HepG2 (cell line): ENCODE results near the gene CD99L2. TPM values are rescaled to one million over a fixed set of nuclear protein-coding genes. Genes with fewer than 3 reads are reported as not detected.

ENCODE experiments used
- ATAC-seq: fragments of 200-7000 bp; cut with Tn5 transposase; 3 replicates; pipeline ENCODE4 v1.9.1; 2020; ENCODE audit warnings: mild to moderate bottlenecking, moderate library complexity
- BruUV-seq: library from RNA; stranded (reverse); fragments of 400-500 nt; replicated peaks from 2 replicates; lab custom pipeline; 2021; lab: Mats Ljungman, UMichigan
- CTCF ChIA-PET: fragments of 300-600 bp; formaldehyde crosslinking; extraction: SDS; loops from one replicate; lab custom pipeline; 2021; ENCODE audit warnings: low total read pairs, inconsistent platforms, low intra/inter-chr PET ratio; lab: Yijun Ruan, JAX
- POLR2A ChIA-PET: fragments of 350-600 bp; sonication (Branson Sonifier 250); formaldehyde crosslinking; loops from one replicate; lab custom pipeline; 2020; ENCODE audit warnings: antibody characterized with exemption, inconsistent platforms; lab: Yijun Ruan, JAX
- DNase-seq: peaks from one replicate; pipeline ENCODE4 v3.0.0-alpha.2; 2015; ENCODE audit warnings: low spot score
- FAIRE-seq: peaks from 3 replicates; lab custom pipeline; 2011; peaks lifted over from hg19 to GRCh38; lab: Jason Lieb, UNC
- H2AFZ ChIP-seq: one replicate; pipeline ENCODE4 v1.6.1; 2011; ENCODE audit warnings: low read length, inconsistent platforms
- H3K27ac ChIP-seq: fragments of 300-600 bp; 3 replicates; pipeline ENCODE4 v1.8.0; 2011; ENCODE audit warnings: mixed run types, mild to moderate bottlenecking, mixed read lengths, low read length, inconsistent platforms; ENCODE audit not compliant: insufficient read depth; ENCODE audit errors: extremely low read length
- H3K27me3 ChIP-seq, 2 experiments: fragments of 200-600 bp in 1 of 2; 2 replicates in 1 of 2; 3 replicates in 1 of 2; pipeline versions ENCODE4 v1.6.0 to v1.8.0; 2011; ENCODE audit warnings: low read length in 2 of 2, mild to moderate bottlenecking in 2 of 2, moderate library complexity in 2 of 2, inconsistent platforms in 1 of 2; ENCODE audit not compliant: insufficient read depth in 2 of 2, control insufficient read depth in 1 of 2
- H3K36me3 ChIP-seq, 2 experiments: fragments of 200-600 bp in 1 of 2; replicated peaks in 1 of 2; 2 replicates in 1 of 2; 3 replicates in 1 of 2; pipeline versions ENCODE4 v1.5.1 to v1.8.0; 2011; ENCODE audit warnings: low read length in 2 of 2, inconsistent platforms in 1 of 2; ENCODE audit not compliant: insufficient read depth in 2 of 2, control insufficient read depth in 1 of 2
- H3K4me1 ChIP-seq: 2 replicates; pipeline ENCODE4 v1.5.1; 2012; ENCODE audit warnings: low read length, inconsistent platforms; ENCODE audit not compliant: insufficient read depth
- H3K4me2 ChIP-seq: 2 replicates; pipeline ENCODE4 v1.6.0; 2011; ENCODE audit warnings: low read depth, low read length, inconsistent platforms
- H3K4me3 ChIP-seq, 3 experiments: fragments of 200-600 bp in 1 of 3; sonication (generic), shearing (Covaris generic) in 1 of 3; replicated peaks in 1 of 3; 2 replicates each; pipeline ENCODE4 v1.5.1; 2011 to 2016; ENCODE audit warnings: low read length in 3 of 3, inconsistent platforms in 2 of 3, low read depth in 2 of 3, mild to moderate bottlenecking in 2 of 3, control low read depth in 1 of 3, mixed read lengths in 1 of 3; ENCODE audit not compliant: insufficient read depth in 1 of 3
- H3K79me2 ChIP-seq: one replicate; pipeline ENCODE4 v1.6.1; 2011; ENCODE audit warnings: low read length, inconsistent platforms; ENCODE audit not compliant: insufficient read depth
- H3K9ac ChIP-seq: 2 replicates; pipeline ENCODE4 v1.6.0; 2011; ENCODE audit warnings: mild to moderate bottlenecking, low read depth, low read length, inconsistent platforms; ENCODE audit not compliant: insufficient read depth
- H3K9me3 ChIP-seq: 2 replicates; pipeline ENCODE4 v1.5.1; 2012; ENCODE audit warnings: mild to moderate bottlenecking, low read length
- H4K20me1 ChIP-seq: 2 replicates; pipeline ENCODE4 v1.6.0; 2011; ENCODE audit warnings: inconsistent platforms, mild to moderate bottlenecking, low read length, moderate library complexity; ENCODE audit not compliant: insufficient read depth
- BRCA1 ChIP-seq: sonication (generic); formaldehyde crosslinking; IDR thresholded peaks from 2 replicates; pipeline ENCODE4 v1.4.0; 2020; ENCODE audit warnings: missing genetic modification reagents
- GTF3A ChIP-seq: sonication (generic); formaldehyde crosslinking; conservative IDR thresholded peaks from 2 replicates; pipeline ENCODE4 v1.4.0; 2020; ENCODE audit warnings: mild to moderate bottlenecking, missing genetic modification reagents
- MTERF4 ChIP-seq: sonication (generic); formaldehyde crosslinking; IDR thresholded peaks from 2 replicates; pipeline ENCODE4 v1.8.0; 2023; ENCODE audit warnings: mild to moderate bottlenecking, missing genetic modification reagents
- SMAD9 ChIP-seq: sonication (generic); formaldehyde crosslinking; IDR thresholded peaks from 2 replicates; pipeline ENCODE4 v1.5.1; 2020; ENCODE audit warnings: mild to moderate bottlenecking, missing genetic modification reagents
- SMC3 ChIP-seq: IDR thresholded peaks from 2 replicates; pipeline ENCODE4 v1.6.1; 2011; ENCODE audit warnings: low read length, improper control_type of control experiment
- SSRP1 ChIP-seq: IDR thresholded peaks from 2 replicates; pipeline ENCODE4 v1.6.1; 2016; ENCODE audit warnings: control low read depth
- TRIM24 ChIP-seq: sonication (generic); formaldehyde crosslinking; IDR thresholded peaks from 2 replicates; pipeline ENCODE4 v1.8.0; 2022; ENCODE audit warnings: mild to moderate bottlenecking, missing genetic modification reagents
- ZNF138 ChIP-seq: sonication (generic); formaldehyde crosslinking; IDR thresholded peaks from 2 replicates; pipeline ENCODE4 v1.5.0; 2020; ENCODE audit warnings: mild to moderate bottlenecking, low read depth, missing genetic modification reagents
- ZNF317 ChIP-seq: sonication (generic); formaldehyde crosslinking; IDR thresholded peaks from 2 replicates; pipeline ENCODE4 v1.5.0; 2020; ENCODE audit warnings: mild to moderate bottlenecking, missing genetic modification reagents
- ZNF329 ChIP-seq: sonication (generic); formaldehyde crosslinking; IDR thresholded peaks from 2 replicates; pipeline ENCODE4 v1.9.0; 2021; ENCODE audit warnings: low read depth, mild to moderate bottlenecking, missing genetic modification reagents
- ZNF430 ChIP-seq: sonication (generic); formaldehyde crosslinking; IDR thresholded peaks from 2 replicates; pipeline ENCODE4 v1.9.0; 2021; ENCODE audit warnings: mild to moderate bottlenecking, missing genetic modification reagents
- ZNF468 ChIP-seq: sonication (generic); formaldehyde crosslinking; IDR thresholded peaks from 2 replicates; pipeline ENCODE4 v1.8.0; 2022; ENCODE audit warnings: mild to moderate bottlenecking, moderate library complexity, missing genetic modification reagents
- ZNF510 ChIP-seq: sonication (generic); formaldehyde crosslinking; IDR thresholded peaks from 2 replicates; pipeline ENCODE4 v1.4.0; 2020; ENCODE audit warnings: low read depth, mild to moderate bottlenecking, missing genetic modification reagents
- ZNF704 ChIP-seq: sonication (generic); formaldehyde crosslinking; IDR thresholded peaks from 2 replicates; pipeline ENCODE4 v1.8.1; 2023; ENCODE audit warnings: mild to moderate bottlenecking, inconsistent platforms, moderate library complexity, missing genetic modification reagents, borderline replicate concordance
- in situ Hi-C: cut with HindIII; loops from 2 replicates; pipeline ENCODE4 v1.10.0; 2017; ENCODE audit warnings: low pct_unique_long_range_greater_than_20kb; ENCODE audit not compliant: extremely low pct_ligation_motif_present
- intact Hi-C: fragments of 100-400 bp; cut with micrococcal nuclease; formaldehyde crosslinking; loops from one replicate; pipeline ENCODE4 v1.10.0; 2022; ENCODE audit not compliant: unreplicated experiment
- polyA plus RNA-seq, 8 experiments: library from polyadenylated mRNA; depleted of rRNA in 3 of 8; stranded (reverse) in 7 of 8; unstranded in 1 of 8; fragments of >200 nt; fragmentation: Illumina TruSeq in 4 of 8; extraction: Trizol in 4 of 8; gene quantifications; 2 replicates each; pipeline versions ENCODE4 v1.2.1 to v1.2.3, GENCODE V29; 2011 to 2016; ENCODE audit warnings: low read depth in 4 of 8, missing spikeins in 1 of 8, mixed read lengths in 1 of 8; ENCODE audit not compliant: insufficient read depth in 1 of 8
- total RNA-seq, 5 experiments: library from RNA; depleted of rRNA; stranded (reverse); fragments of >200 nt; fragmentation: Illumina TruSeq; extraction: Trizol; gene quantifications; 2 replicates each; pipeline ENCODE4 v1.2.3, GENCODE V29; 2016; ENCODE audit warnings: low read depth in 1 of 5
- TF ChIP-seq, protein P1 (sequence below): sonication (generic); formaldehyde crosslinking; IDR thresholded peaks from 2 replicates; pipeline ENCODE4 v1.4.0; 2020; ENCODE audit warnings: mild to moderate bottlenecking, missing genetic modification reagents
- TF ChIP-seq, protein P2 (sequence below): sonication (generic); formaldehyde crosslinking; IDR thresholded peaks from 2 replicates; pipeline ENCODE4 v1.4.0; 2020; ENCODE audit warnings: missing genetic modification reagents

The CD99L2 gene
- total and polyA plus RNA-seq, 2 of the 13 experiments (the other 11 are each of a cell fraction or from before 2014, with no cell fraction given) = 6.9 to 7.6 TPM

DNA sequence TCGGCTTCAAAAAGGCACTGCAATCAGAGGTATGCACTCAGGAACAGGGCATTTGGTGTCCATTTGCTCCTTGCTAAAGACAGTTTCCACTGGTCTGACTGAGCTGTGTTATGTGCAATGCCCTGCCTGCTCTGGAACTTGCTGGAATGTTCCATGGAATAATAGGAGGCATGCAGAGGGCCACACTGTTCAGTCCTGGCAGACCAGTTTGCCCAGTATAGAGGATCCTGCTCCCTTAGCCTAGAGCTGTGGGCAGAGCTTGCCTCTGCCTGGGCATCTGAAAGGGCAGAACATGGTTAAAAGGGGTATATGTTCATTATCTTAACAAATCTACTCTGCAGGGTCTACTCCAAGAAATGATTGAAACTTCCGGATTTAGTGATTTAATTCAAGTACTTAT lies 27.8 kb upstream of the CD99L2 start (continued):
- TF ChIP-seq GTF3A (CRISPR knock-in tag) (no peak), SMAD9 (CRISPR knock-in tag) (no peak)

DNA sequence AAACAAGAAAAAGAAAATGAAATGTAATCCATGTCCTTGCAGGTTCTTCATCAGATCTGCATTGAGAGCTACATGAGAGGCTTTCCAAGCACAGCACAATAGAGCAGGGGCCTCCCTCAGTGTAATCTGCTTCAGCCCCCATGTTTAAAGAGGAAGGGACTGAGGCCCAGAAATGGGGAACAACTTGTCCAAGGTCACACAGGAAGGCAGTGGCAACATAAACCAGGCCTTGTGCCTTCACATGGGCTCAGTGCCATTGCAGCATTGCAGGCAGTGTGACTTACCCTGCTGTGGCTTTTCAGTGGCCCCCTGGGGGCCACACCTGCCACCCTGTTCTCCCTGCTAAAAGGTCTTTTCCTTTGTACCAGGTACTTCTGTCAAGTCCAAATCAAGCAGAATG lies 20.9 kb upstream of the CD99L2 start:
- no peak for DNase-seq
- Histone ChIP-seq H3K27me3 (no peaks in the 10 kb centered on the region), H2AFZ (no peak overlapping the region), H3K79me2 (no peaks in the 10 kb centered on the region), H3K4me1 (no peaks in the 10 kb centered on the region), H3K27ac (no peak overlapping the region), H3K4me2 (no peak overlapping the region), H3K9ac (no peak overlapping the region), H3K36me3 (no peaks in the 10 kb centered on the region), H3K4me3 (no peak overlapping the region), H3K9me3 (no peaks in the 10 kb centered on the region), H4K20me1 (no peaks in the 10 kb centered on the region)
- ChIA-PET CTCF (no interaction called here), POLR2A (no interaction called here)
- no peak for FAIRE-seq
- in situ Hi-C loops = no loop called here
- intact Hi-C loops = no loop called here
- no peak for ATAC-seq
- no TSS peak for BruUV-seq
- no peak for TF ChIP-seq ZNF468 (CRISPR knock-in tag)
- TF ChIP-seq ZNF138 (CRISPR knock-in tag) = no peak
- no peak for TF ChIP-seq ZNF317
- TF ChIP-seq TRIM24 (CRISPR knock-in tag) = no peak
- TF ChIP-seq ZNF704 = no peak
- no peak for TF ChIP-seq ZNF510 (CRISPR knock-in tag)
- TF ChIP-seq, protein P1, sequence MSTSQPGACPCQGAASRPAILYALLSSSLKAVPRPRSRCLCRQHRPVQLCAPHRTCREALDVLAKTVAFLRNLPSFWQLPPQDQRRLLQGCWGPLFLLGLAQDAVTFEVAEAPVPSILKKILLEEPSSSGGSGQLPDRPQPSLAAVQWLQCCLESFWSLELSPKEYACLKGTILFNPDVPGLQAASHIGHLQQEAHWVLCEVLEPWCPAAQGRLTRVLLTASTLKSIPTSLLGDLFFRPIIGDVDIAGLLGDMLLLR (CRISPR knock-in tag) = no peak
- TF ChIP-seq BRCA1 (CRISPR knock-in tag) = no peak
- TF ChIP-seq SSRP1 = no peak
- no peak for TF ChIP-seq MTERF4 (CRISPR knock-in tag)
- no peak for TF ChIP-seq ZNF329 (CRISPR knock-in tag)
- TF ChIP-seq, protein P2, sequence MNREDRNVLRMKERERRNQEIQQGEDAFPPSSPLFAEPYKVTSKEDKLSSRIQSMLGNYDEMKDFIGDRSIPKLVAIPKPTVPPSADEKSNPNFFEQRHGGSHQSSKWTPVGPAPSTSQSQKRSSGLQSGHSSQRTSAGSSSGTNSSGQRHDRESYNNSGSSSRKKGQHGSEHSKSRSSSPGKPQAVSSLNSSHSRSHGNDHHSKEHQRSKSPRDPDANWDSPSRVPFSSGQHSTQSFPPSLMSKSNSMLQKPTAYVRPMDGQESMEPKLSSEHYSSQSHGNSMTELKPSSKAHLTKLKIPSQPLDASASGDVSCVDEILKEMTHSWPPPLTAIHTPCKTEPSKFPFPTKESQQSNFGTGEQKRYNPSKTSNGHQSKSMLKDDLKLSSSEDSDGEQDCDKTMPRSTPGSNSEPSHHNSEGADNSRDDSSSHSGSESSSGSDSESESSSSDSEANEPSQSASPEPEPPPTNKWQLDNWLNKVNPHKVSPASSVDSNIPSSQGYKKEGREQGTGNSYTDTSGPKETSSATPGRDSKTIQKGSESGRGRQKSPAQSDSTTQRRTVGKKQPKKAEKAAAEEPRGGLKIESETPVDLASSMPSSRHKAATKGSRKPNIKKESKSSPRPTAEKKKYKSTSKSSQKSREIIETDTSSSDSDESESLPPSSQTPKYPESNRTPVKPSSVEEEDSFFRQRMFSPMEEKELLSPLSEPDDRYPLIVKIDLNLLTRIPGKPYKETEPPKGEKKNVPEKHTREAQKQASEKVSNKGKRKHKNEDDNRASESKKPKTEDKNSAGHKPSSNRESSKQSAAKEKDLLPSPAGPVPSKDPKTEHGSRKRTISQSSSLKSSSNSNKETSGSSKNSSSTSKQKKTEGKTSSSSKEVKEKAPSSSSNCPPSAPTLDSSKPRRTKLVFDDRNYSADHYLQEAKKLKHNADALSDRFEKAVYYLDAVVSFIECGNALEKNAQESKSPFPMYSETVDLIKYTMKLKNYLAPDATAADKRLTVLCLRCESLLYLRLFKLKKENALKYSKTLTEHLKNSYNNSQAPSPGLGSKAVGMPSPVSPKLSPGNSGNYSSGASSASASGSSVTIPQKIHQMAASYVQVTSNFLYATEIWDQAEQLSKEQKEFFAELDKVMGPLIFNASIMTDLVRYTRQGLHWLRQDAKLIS (CRISPR knock-in tag) = no peak
- TF ChIP-seq SMC3 = no peak
- no peak for TF ChIP-seq ZNF430 (CRISPR knock-in tag)
- TF ChIP-seq, all 625 proteins: peak for 0
